ENCODE results near the gene SRSF8. TPM values are rescaled to one million over a fixed set of nuclear protein-coding genes. Genes with fewer than 3 reads are reported as not detected.

Gene SRSF8
- total RNA-seq, 4 donors from 2014 or later, result 20.1 to 37.4 (median 22.2) TPM

- TF ChIP-seq CTCF (IDR thresholded peaks at IDR 0.05) (no peak), POLR2A (IDR thresholded peaks at IDR 0.05) (peak in 2 of 4 donors; percentile 93 to 94)
- 0 to 7% methylated on average over 3 of the region's 106 CpGs for WGBS, 2 donors
- Histone ChIP-seq H3K36me3 (peaks cover 0 to 5% (median 0%) of the 10 kb centered on the region in 3 donors), H3K4me3 (peak within 1 kb of the TSS; percentile 75 to 97 (median 95)), H3K9me3 (no peaks in the 10 kb centered on the region), H3K27me3 (no peaks in the 10 kb centered on the region), H3K27ac (peak within 1 kb of the TSS; percentile 95 to 99 (median 98)), H3K4me1 (peaks cover 19 to 55% (median 30%) of the 10 kb centered on the region in 3 donors)
- peak; percentile 34 for DNase-seq
- intact Hi-C loops (cut with DNase I), result no loop called here
These were observed 23.2 kb downstream of the SRSF8 start, which contains the start of gene ENDOD1 for GRCh38 chr11:95089620-95090542. Gene ENDOD1, plus strand, starts transcription at chr11:95089846. Its CDS starts 82 bp downstream, at chr11:95089928.

- Histone ChIP-seq H3K4me1 (peaks cover 22 to 73% (median 30%) of the 10 kb centered on the region in 3 donors), H3K36me3 (peaks cover 0 to 5% (median 0%) of the 10 kb centered on the region in 3 donors), H3K27me3 (no peaks in the 10 kb centered on the region), H3K4me3 (peak overlapping the region in 1 of 4 donors; percentile 96), H3K9me3 (no peaks in the 10 kb centered on the region), H3K27ac (no peak overlapping the region)
- TF ChIP-seq CTCF (IDR thresholded peaks at IDR 0.05), result no peak
- no peak for TF ChIP-seq POLR2A (IDR thresholded peaks at IDR 0.05)
- intact Hi-C loops (cut with DNase I), result no loop called here
- DNase-seq, result no peak
These were observed 25.0 kb downstream of the SRSF8 start for GRCh38 chr11:95091663-95092180.

- Histone ChIP-seq H3K4me3 (no peak overlapping the region), H3K9me3 (no peaks in the 10 kb centered on the region), H3K27me3 (no peaks in the 10 kb centered on the region), H3K27ac (peak overlapping the region; percentile 40 to 64 (median 48)), H3K36me3 (peaks cover 0 to 5% (median 0%) of the 10 kb centered on the region in 3 donors), H3K4me1 (peaks cover 22 to 76% (median 30%) of the 10 kb centered on the region in 3 donors)
- WGBS, 2 donors, result 53 to 54% methylated on average over 5 of the region's 5 CpGs
- intact Hi-C loops (cut with DNase I), result no loop called here
- no peak for TF ChIP-seq POLR2A (IDR thresholded peaks at IDR 0.05)
- peak; percentile 20 to 76 (median 42) for TF ChIP-seq CTCF (IDR thresholded peaks at IDR 0.05)
- DNase-seq, result no peak
These were observed 26.0 kb downstream of the SRSF8 start for GRCh38 chr11:95092549-95093324.

- no peak for DNase-seq
- 86 to 87% methylated on average over 3 of the region's 3 CpGs for WGBS, 2 donors
- peak overlapping the region in 2 of 4 donors; percentile 27 to 64 for H3K27ac ChIP-seq
- H3K9me3 ChIP-seq, result no peaks in the 10 kb centered on the region
- H3K36me3 ChIP-seq, result peaks cover 0 to 5% (median 0%) of the 10 kb centered on the region in 3 donors
- H3K4me3 ChIP-seq, result no peak overlapping the region
- TF ChIP-seq CTCF (IDR thresholded peaks at IDR 0.05) (no peak), POLR2A (IDR thresholded peaks at IDR 0.05) (no peak)
- peaks cover 22 to 80% (median 30%) of the 10 kb centered on the region in 3 donors for H3K4me1 ChIP-seq
- no peaks in the 10 kb centered on the region for H3K27me3 ChIP-seq
- intact Hi-C loops (cut with DNase I), result no loop called here
These were observed 26.8 kb downstream of the SRSF8 start for GRCh38 chr11:95093548-95093947.
